ENCODE results near the gene PLA2G2E.

GRCh38 chr1:19964542-19964941, 41.1 kb upstream of the PLA2G2E start:
- TF ChIP-seq EZH2phosphoT487 (IDR thresholded peaks at IDR 0.05; ENCODE audit: borderline replicate concordance, low read depth), result no peak
- TF ChIP-seq CTCF (IDR thresholded peaks at IDR 0.05), result no peak
- TF ChIP-seq TAF1 (IDR thresholded peaks at IDR 0.05; ENCODE audit: borderline replicate concordance, low read depth, low read length), result no peak

Data from SK-N-SH (cell line).